Hematopoietic multipotent progenitor cell treated with erythropoietin and hydrocortisone succinate and interleukin-3 and kit ligand, for 17 days (in vitro differentiated cells): ENCODE measurements around the gene IKBIP.
"Not testable (repeated sequence)": the region's sequence is repeated elsewhere in the genome, so short reads cannot be mapped to it uniquely, and the experiment has no call there.

Experiments used
- DNase-seq: peaks from one replicate; pipeline ENCODE4 v3.0.0-alpha.2; 2015; ENCODE audit warnings: low spot score

The IKBIP gene, protein sequence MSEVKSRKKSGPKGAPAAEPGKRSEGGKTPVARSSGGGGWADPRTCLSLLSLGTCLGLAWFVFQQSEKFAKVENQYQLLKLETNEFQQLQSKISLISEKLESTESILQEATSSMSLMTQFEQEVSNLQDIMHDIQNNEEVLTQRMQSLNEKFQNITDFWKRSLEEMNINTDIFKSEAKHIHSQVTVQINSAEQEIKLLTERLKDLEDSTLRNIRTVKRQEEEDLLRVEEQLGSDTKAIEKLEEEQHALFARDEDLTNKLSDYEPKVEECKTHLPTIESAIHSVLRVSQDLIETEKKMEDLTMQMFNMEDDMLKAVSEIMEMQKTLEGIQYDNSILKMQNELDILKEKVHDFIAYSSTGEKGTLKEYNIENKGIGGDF

DNA sequence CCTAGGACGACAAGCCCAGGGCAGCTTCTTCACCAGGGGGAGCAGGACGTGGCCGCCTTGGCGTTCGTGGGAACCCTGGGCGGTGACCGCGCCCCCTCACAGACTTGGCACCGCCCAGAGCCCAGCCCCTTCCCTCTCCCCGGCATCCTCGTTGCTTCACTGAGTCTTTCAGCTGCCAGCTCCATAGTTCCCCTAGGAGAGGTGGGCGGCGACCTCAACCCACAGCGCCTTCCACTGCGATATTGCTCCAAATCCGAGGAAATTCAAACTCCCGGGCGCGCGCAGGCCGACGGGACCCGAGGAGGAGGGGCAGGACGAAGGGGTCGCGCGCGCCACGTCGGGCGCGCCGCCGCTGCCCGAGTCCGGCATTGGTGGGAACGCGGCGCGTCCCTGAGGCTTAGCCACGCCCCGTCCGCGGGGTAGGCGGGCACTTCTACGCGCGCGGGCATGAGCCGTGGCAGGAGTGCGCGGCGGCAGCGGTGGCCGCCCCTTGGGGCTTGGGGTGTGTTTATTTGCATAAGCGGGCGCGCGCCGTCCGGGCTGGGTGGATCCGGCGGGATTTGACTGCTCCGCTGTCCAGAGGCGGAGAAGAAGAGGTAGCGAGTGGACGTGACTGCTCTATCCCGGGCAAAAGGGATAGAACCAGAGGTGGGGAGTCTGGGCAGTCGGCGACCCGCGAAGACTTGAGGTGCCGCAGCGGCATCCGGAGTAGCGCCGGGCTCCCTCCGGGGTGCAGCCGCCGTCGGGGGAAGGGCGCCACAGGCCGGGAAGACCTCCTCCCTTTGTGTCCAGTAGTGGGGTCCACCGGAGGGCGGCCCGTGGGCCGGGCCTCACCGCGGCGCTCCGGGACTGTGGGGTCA lies at the start of gene IKBIP, which contains the start of gene APAF1:
IKBIP (minus strand) TSS at position 77 of the 860 bp plus-strand sequence. CDS start 87 bp downstream, outside the sequence.
APAF1 (plus strand) TSS at position 579 of the 860 bp plus-strand sequence. CDS start 3,070 bp downstream, outside the sequence.
- DNase-seq: peak; percentile 94

GRCh38 chr12:98691351-98691750 lies 46.8 kb upstream of the IKBIP start:
- no peak for DNase-seq

- no peak for DNase-seq
These were observed 42.0 kb upstream of the IKBIP start for GRCh38 chr12:98686603-98687002.

- no peak for DNase-seq
These were observed 39.6 kb upstream of the IKBIP start for GRCh38 chr12:98684199-98684598.

DNA sequence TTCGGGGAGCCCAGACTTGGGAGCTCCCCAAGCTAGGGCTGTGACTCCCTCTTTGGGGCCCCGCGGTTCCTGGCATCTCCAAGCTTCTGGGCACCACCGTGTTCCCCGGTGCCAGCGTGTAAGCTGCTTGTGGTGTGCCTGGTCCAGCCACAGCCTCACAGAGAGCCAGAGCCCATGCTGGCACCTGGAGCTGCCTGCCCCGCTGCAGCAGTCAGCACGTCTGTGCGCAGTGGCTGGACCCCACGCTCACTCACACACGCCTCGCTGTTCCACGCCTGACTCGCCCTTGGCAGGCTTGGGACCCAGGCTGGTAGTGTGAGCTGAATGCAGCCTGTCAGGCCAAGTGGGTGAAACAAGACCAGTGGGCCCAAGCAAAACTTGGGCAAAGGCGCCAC lies 35.0 kb upstream of the IKBIP start:
- DNase-seq: no peak

DNA sequence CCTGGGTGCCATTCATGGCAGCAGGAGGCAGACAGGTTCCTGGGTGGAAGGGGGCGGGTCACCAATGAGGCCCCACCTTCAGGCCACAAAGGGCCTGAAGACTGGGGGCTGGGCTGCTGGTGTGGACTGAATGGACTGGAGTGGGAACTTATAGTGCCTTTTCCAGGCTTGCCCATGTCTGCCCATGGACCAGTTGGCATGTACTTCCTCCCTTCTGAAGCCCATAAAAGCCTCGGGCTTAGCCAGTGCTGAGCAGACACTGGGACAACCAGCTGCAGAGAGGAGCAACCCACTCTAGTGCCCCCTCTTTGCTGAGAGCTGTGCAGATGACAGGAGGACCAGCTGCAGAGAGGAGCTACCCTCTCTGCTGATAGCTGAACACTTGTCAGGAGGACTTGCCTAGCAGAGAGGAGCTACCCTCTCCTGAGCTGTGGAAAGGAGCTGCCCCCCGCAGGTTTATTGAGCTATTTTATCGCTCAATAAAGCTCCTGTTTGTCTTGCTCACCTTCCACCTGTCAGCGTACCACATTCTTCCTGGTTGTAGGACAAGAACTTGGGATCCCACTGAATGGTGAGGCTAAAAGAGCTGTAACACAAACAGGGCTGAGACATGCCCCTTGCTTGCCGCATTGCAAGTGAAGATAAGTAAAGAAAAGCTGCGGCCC lies 34.5 kb upstream of the IKBIP start:
- no peak for DNase-seq

- DNase-seq: no peak
These were observed 33.8 kb upstream of the IKBIP start for GRCh38 chr12:98678236-98678945.

DNA sequence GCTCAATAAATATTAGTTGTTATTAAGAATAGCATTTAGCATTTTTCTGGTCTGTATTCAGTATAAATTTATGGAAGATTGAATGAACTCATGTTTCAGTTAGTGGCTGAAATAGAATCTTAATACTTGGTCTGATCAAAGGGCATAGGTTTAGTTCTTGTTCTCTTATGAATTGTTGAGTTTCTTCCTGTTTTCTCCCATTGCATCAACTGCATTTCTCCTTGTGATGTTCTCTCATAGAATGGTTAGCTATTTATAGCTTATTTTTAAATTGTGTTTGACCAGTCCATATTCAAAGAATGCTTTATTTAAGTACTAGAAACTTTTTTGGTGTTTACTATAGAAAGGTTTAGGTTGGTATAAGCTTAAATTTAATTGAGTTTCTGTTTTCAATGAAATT lies 30.3 kb upstream of the IKBIP start:
- DNase-seq: no peak

DNA sequence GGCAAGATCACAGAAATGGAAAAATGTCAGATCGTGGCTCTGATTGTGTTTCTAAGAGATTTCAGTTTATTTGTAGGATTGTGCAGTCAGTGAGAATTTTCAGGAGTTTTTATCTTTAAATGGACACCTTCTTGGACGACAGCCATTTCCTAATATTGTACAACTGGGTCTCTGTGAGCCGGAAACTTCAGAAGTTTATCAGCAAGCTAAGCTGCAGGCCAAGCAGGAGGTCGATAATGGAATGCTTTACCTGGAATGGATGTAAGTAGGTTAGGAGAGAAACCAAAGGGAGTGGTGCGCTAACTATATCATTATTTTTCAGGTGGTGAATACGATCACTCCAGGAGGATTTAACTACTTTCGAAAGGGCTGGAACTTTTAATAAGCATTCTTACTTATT lies 26.9 kb upstream of the IKBIP start:
- DNase-seq: no peak

DNA sequence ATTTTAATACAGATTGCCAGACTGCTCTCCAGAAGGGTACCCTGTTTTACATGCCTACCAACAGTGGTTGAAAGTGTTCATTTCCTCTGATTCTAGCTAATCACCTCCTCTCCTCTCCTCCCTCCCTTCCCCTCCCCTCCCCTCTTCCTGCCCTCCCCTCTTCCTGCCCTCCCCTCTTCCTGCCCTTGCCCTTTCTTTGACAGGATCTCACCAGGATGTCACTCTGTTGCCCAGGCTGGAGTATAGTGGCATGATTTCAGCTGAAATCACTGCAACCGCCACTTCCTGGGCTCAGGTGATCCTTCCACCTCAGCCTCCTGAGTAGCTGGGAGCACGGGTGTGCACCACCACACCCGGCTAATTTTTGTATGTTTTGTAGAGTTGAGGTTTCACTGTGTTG lies 25.2 kb upstream of the IKBIP start:
- DNase-seq: no peak

DNA sequence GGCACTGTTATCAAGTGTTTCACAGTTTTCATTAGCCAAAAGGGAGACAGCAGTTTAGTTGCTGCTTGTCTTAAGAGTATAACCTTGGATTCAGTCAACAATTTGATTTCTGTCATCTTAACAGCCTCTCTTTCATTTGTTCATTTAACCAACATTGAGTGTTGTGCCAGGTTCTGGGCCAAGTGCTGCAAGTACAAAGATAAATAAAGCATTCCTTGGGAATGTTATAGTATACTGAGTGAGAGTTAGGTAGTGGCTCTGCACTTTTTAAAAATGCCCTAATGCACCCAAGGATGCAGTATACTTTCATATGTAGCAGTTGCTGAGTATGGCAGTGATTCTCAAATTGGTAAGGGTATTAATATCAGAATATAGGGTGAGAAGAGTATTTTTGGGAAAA lies 15.9 kb upstream of the IKBIP start:
- no peak for DNase-seq

GRCh38 chr12:98656289-98657101 lies 11.9 kb upstream of the IKBIP start:
- no peak for DNase-seq

DNA sequence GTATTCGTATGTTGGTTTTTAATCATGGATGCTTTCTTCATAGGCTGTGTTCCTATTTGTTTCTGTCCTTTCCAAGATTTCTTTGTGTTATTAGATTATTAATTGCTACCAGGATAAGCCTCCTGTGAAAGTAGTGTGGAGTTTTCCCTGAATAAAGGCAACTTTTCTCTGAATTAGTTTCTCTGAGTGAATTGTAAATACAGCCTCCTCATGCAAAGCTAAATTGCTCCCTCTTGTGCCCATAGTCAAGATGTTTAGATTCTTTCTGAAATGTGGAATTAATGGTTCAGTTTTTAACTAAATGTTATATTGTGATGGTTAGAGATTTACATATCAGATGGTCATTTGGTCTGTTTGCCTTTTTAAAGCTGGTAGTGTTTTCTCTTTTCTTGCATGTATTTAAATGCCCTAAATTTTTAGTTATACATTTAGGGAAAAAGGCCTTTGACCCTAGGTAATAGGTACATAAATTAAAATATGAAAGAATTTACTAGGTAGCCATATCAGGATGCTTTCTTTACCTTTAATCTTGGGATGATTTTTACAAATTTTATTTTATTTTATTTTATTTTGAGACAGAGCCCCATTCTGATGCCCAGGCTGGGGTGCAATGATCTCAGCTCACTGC lies 9.4 kb upstream of the IKBIP start:
- DNase-seq: peak; percentile 76

DNA sequence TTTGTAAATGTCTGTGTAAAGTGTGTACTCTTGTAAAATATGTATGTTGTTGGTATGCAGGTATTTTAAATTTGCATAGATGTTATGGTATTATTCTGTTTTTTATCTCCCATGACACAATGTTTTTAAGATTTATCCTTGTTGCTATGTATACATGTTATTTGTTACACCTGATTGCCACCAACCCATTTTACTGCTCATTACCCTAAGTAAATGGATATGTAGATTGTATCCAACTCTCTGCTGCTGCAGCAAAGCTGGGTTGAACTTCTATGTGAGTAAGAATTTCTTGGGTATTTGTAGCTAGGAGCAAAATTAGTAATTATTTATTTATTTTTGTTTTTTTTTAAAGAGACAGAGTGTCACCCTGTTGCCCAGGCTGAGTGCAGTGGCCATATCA lies 6.7 kb upstream of the IKBIP start:
- no peak for DNase-seq

GRCh38 chr12:98646294-98647090 lies 1.9 kb upstream of the IKBIP start:
- DNase-seq: peak; percentile 16

- peak; percentile 19 for DNase-seq
These were observed 1.0 kb upstream of the IKBIP start for GRCh38 chr12:98645572-98646067.

- no peak for DNase-seq
These were observed 216 bp downstream of the IKBIP start for GRCh38 chr12:98644433-98644711.

GRCh38 chr12:98642801-98643200 lies 1.8 kb downstream of the IKBIP start:
- DNase-seq: not testable (repeated sequence)

DNA sequence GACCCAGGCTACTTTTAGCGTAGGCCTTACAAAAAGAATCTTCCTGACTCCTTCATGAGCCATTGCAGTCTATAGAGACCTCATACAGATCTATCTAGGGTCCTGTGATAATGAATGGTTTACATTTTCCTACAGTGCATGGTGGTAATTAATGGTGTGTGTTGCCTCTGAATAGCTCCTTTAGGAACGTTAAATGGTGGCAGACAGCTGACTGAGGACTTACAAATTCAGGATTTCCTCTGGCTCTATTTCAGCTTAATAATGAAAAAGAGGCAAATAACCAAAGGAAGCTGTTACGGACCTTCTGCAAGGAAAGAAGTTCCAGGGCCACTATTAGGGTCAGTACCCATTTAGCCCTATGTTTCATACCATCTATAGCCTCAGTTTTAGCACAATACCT lies 5.1 kb downstream of the IKBIP start:
- DNase-seq: no peak

DNA sequence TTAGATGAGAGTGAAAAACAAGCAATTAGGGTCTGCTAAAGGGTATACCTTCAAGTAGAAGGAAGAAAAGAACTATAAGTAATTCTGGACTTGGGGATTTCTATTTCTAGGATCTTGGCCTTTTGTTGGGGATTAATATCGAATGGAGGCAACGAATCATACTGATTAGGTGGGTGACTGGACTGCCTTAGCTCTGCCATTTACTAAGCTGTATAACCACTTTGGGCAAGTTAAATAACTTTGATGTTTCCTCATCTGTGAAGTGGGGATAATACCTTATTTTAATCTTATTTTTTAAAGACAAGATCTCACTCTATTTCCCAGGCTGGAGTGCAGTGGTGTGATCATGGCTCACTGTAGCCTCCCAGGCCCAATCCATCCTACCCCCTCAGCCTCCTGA lies 6.6 kb downstream of the IKBIP start:
- no peak for DNase-seq
